ENCODE measurements around the gene ZNF775.
A peak's percentile ranks its signal among the peaks of the same experiment; 100 is the strongest.
"Not testable (repeated sequence)": the region's sequence is repeated elsewhere in the genome, so short reads cannot be mapped to it uniquely, and the experiment has no call there.

ZNF775 gene

DNA sequence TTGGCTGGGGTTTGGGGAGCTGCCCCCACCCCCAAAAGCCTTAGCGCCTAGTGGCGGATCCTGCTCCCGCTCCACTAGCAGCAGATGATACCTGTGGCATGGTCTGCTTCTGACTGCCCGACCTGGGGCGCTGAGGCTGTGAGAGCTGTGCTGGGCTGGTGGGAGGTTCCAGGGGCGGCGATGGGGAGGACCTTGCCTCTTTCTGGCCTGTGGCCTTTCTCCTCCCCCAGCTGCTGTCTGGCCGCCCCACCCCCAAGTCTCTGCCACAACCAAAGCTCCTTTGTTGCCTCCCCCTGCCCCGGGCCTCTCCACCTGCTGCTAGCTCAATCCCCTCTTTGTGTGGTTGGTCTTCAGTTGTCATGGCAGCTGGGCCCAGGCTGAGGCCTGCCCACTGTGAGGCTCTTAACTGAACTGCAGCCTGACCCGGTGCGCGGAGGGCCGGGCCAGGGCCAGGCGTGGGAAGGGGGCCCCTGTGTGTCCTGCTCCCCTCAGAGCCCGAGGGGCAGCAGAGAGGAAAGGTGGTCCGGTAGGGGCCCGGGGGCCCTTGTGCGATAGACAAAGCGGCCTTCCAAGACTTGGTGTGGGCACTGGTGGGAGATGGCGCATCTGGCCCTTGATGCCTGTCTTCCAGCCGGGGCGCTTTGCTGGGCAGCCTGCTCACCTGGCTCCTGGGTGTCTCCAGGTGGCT is 4.7 kb downstream of the ZNF775 start:
- no peak for DNase-seq

DNA sequence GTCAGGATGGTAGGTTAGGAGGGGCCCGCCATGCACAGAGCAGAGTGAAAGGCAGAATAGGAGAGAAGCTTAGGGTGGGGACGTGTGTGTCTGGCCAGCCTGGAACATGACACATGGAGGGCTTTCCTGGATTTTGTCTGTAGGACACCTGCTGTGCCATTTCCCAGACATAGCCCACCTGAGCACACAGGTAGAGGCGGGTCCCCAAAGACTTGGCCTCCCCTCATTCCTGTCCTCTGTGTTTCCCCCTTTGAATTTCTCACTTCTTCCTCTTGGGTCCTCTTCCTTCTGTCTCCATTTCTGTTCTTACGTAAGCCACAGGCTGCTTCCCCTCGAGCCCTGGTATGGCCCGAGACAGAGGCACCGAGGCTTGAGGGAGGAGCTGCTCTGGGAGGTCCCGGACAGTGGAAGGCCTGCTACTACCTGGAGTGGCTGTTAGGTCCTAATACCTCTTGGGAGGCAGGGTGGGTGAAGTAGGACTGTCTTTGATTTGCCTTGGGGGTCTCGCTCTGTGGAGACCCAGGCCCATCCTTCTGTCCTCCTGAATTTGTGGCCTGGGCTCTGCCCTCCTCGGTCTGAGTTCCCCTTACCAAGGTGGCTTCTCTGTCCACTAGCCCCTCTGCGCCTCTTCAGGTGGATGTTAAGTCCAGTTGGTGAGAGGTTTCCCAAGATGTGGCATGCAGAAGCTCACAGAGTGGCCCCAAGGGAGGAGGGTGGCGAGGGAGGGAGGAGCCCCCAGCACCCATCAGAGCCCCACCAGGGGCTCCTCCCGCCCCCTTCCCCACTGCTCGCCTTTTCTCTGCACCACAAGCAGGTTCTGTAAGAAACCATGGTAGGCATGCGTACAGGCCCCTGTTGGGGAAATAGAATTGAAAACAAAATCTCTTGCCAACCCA is 5.5 kb downstream of the ZNF775 start:
- DNase-seq: no peak

DNA sequence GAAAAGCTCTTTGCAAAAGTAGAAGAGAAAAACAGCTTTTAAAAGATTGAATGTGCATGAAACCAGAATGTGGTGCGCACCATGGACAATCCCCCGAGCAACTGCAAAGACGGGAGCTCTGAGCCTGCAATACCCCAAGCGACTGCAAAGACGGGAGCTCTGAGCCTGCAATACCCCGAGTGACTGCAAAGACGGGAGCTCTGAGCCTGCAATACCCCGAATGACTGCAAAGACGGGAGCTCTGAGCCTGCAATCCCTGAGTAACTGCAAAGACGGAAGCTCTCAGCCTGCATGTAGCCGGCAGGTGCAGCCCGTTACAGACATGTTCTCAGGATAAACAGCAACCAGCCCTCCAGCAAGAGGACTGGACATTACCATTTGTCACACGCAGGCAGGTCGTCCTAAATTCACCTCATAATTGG is 6.2 kb downstream of the ZNF775 start:
- no peak for DNase-seq

DNA sequence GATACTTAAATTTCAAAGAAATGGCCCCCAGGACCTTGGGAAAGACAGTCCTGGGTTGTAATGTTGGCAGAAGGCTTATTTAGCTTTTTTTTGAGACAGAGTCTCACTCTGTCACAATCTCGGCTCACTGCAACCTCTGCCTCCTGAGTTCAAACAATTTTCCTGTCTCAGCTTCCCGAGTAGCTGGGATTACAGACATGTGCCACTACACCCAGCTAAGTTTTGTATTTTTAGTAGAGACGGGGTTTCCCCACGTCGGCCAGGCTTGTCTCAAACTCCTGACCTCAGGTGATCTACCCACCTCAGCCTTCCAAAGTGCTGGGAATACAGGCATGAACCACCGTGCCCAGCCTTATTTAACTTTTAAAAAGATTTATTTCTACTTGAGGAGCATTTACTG is 6.8 kb downstream of the ZNF775 start:
- DNase-seq: not testable (repeated sequence)

DNA sequence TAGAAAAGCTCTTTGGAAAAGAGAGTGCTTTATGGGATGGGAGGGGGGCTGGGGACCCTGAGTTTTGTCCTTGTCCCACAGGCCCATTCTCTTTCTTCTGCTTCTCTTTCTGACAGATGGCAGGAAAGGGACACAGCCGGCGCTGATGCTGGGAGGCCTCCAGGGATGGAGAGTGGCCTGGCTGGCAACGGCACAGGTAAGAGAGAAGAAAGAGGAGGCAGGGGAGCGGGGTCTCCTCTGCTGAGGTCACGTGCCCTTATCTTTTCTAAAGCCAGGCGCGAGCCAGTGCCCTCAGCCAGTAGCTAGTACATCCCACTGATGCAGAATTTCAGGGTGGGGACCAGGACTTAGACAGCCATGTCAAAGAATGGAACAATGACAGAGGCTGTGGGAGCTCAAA is 9.2 kb downstream of the ZNF775 start:
- DNase-seq: no peak

DNA sequence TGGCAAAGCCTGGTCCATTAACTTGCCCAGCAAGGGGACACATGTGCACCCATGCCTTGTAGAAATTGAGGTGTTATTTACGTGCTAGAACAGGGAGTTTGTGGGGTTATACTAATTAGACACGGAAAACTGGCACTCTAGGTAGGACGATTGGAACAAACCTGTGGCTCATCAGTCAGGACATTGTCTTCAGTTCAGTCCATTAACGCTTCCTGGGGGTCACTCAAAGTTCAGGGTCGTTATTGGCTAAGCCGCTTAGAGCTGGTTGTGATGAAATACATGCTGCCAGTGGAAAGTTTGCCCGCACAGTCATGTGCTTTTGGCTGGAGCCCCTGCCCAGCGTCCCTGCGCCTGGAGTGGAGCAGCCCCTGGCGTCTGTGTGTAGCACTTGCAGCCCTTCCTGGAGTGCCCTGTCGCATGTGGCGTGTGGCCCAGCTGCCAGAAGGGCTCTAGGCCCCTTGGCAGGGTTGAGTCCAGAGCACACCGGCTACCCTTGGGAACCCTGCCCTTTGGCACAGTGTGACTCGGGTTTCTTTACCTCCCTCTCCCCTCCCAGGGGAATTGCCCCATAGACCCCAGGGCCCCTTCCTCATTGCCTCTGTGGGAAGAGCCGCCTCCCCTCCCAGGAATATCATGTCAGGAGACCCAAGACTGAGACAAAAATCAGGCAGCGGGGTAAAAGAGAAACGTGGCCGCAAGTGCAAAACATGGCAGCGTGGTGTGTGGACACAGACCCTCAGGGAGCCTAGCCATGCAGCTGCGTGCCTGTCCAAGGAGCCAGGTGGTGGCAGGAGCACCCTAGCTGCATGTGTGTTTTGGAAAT is 9.8 kb downstream of the ZNF775 start:
- no peak for DNase-seq

DNA sequence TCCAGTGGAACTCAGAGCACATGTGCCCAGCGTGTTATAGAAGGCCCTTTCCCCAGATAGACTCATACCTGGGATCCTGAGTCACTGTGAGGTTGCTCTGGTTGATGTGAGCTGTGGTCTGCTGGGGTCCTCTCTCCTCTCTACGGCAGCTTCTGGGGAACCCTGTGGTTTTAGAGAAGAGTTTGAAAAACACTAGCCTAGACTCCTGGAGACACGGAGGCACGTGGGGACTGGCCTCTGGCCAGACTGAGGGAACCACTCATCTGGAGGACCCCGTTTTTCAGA is 10.3 kb downstream of the ZNF775 start:
- DNase-seq: peak; percentile 38 to 46

DNA sequence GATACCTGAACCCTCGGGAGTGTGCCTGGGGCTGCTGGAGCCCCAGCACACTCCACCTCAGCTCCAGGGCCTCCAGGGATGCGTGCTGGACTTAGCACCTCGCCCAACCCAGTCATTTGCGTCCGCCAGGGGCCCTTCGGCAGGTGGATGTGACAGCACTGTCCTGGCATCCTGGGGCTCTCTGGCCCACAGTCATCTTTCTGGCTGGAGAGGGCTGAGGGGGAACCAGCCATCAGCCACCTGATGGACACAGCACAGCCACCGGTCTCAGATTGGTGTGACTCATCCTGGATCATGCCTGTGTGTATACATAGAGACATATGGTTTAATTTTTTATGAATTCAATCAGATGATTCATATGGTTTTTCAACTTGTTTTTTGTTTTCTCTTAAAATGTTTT is 11.1 kb downstream of the ZNF775 start:
- no peak for DNase-seq

DNA sequence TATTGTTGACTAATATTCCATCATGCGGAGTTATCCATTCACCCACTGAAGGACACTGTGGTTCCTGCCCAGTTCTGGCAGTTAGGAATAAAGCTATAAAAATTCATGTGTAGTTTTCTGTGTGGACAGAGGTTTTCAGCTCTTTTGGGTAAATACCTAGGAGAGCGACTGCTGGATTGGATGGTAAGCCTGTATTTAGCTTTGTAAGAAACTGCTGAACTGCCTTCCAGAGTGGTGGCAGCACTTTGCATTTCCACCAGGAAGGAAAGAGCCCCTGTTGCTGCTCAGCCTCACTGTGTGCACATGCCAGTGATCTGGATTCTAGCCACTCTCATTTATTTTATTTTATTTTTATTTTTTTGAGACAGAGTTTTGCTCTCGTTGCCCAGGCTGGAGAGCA is 14.2 kb downstream of the ZNF775 start:
- no peak for DNase-seq

DNA sequence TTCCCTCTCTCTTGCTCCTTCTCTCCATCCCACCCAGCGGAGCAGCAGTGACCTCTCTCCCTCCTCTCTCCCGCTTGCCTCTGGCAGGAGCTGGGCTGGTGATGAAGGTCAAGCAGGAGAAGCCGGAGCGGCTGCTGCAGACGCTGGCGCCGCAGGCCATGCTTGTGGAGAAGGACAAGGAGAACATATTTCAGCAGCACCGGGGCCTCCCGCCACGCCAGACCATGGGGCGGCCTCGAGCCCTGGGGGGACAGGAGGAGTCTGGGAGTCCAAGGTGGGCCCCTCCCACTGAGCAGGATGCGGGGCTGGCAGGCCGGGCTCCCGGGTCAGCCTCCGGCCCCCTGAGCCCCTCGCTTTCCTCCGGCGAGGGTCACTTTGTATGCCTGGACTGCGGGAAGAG is 17.3 kb downstream of the ZNF775 start:
- DNase-seq: no peak

DNA sequence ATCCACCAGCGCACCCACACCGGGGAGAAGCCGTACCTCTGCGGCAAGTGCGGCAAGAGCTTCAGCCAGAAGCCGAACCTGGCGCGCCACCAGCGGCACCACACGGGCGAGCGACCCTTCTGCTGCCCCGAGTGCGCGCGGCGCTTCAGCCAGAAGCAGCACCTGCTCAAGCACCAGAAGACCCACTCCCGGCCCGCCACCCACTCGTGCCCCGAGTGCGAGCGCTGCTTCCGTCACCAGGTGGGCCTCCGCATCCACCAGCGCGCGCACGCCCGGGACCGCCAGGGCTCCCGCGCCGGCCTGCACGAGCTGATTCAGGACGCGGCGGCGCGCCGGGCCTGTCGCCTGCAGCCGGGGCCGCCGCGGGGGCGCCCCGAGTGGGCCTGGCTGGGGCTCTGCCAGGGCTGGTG is 17.7 kb downstream of the ZNF775 start:
- DNase-seq: no peak

DNA sequence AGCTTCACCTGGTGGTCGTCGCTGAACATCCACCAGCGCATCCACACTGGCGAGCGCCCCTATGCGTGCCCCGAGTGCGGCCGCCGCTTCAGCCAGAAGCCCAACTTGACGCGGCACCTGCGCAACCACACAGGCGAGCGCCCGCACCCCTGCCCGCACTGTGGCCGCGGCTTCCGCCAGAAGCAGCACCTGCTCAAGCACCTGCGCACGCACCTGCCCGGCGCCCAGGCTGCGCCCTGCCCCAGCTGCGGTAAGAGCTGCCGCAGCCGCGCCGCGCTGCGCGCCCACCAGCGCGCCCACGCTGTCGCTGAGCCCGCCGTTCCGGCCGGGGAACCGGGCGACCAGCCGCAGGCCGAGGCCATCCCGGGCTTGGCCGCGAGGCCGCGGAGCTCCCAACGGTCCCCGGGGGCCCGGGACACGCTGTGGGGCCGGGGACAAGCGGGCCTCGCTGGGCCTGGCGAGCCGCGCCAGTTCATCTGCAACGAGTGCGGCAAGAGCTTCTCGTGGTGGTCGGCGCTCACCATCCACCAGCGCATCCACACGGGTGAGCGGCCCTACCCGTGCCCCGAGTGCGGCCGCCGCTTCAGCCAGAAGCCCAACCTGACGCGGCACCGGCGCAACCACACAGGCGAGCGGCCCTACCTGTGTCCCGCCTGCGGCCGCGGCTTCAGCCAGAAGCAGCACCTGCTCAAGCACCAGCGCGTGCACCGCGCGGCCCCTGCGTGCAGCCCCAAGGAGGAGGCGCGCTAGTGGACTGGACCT is 18.4 kb downstream of the ZNF775 start:
- DNase-seq: no peak

DNA sequence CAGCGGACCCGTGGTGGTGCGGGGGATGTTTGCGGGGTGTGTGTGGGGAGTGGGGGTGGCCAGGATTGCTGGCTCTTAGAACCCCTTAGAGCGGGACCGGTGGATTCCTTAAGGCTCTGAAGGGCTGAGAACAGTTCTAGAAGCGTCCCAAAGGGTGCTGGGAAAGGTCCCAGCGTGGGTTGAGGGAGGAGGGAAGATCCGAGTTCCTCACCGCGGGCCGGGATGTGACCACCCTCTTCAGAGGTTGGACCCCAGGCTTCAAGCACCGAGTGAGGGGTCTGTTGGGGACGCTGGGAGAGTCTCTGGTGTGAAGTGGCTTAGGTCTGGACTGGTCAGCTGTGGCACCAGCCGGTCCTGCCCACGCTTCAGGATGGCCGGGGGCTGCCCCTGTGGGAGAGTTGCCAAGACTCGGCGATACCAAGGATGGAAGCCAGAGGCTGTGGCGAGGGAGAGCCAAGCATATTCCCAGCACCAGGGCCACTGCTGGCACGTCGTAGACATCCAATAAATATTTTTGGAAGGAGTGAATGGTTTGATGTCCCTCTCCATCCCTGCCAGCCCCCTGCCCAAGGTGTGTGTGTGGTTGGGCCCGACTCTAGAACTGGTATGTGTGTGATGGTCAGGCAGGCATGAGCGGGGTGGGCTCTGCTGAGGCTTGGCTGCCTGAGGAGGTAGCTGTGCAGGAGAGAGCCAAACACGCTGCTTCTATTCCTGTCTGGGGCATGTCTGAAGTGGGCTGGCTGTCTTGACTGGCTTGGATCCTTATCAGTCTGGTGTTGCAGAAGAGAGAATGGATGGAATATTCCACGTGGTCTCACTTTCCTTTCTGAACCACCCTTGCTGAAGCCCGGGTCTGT is 19.2 kb downstream of the ZNF775 start:
- no peak for DNase-seq

DNA sequence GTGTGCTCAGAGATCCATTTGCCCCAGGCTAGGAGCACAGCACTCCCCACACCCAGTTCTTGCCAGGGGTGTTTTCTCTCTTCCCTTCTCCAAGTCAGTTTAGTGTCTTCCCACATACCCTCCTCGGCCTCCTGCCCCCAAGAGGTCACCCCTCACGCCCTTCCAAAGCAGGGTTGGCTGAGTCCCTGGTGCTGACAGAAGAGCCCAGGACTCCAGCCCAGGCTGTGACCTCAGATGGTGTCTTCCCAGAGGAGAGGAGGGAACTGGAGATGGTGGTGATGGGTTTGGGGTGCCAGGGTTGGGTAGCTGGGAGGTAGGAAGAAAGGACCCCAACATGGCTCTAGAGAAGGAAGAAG is 19.8 kb downstream of the ZNF775 start:
- DNase-seq: no peak

DNA sequence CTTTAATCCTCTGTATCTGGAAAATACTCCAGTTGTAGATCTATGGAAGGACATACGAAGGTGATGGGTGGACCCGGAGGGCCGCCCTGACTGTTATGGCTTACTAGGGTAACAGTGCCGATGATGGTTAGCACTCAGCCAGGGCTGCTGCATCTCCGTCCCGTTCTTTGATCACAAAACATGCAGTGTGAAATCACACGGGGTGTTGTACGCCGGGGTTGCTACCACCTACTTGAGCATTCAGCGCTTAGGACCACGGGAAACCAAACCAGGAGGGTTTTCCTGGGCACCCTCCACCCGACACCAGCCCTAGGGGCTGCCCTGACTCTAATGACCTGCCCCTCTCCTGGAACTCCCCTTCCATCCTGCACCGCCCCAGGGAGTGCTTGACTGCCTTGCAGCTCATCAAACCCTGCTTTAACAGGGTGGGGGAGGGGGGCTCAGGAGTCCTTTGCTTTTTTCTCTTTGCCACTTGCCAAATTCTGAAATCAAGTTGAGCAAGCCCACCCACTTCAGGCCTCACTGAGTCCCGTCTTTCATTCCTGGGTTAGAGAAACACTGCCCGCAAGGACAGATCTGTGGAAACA is 20.4 kb downstream of the ZNF775 start:
- no peak for DNase-seq

DNA sequence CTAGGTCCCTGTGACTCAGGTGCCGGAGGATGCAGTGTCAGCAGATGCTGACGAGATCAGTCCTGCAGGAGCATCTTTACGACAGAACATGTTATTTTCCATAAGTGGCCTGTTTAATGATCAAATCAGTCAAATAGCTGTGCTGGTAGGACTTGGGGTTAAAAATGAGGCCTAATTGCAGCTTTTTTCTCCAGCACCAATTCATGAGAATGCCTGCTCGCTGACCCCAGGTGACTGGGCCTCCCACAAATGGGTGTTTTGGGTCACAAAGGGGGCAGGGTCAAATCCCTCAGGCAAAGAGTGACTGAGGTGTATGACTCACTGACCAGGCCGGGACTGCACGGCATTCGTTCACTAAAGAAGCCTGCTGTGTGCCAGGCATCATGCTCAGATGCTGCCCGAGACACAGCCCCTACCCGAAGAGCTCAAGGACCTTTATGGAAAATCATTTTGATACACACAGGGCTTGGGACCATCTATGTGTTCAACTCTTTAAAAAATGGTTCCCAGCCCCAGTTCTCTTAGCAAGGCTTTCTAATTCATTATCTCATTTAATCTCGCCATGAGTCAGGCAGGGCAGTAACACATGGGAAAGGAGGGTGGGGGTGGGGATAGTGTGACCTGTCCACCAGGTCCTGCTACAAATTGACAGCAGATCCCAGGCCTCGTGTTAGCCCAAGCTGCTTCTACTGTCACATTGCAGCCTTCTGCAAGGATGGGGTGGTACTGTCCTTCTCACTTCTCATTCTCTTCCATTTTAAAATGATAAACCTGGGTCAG is 21.1 kb downstream of the ZNF775 start:
- peak in 1 of 2 experiments; percentile 34 for DNase-seq

DNA sequence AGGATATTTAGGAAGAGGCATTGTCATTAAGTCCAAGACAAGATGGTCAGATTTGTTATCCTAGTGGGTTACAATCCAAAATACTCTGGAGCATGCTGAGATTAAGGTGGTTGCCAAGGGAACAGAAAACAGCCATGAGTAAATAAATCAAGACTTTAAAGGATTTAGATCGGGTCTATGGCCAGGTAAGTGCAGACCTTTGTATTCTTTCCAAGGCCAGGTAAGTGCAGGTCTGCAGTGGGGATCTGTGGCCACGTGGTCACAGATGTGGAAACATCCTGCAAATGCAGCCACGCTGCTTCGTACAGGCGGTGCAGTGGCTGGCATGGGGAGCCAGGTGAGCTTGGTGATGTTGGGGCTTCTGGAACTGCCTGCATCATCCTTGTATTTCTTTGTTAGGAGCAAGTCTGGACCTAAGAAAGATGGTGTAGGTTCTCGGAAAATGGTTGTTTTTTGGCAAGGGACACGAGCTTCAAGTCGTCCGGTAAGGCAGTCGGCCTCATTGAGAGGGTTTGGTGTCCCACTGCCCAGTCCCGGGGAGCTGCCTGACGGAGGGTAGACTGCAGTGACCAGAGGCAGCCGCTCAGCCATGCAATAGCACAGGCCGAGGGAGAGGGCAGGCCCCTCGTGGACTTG is 21.8 kb downstream of the ZNF775 start:
- DNase-seq: no peak

DNA sequence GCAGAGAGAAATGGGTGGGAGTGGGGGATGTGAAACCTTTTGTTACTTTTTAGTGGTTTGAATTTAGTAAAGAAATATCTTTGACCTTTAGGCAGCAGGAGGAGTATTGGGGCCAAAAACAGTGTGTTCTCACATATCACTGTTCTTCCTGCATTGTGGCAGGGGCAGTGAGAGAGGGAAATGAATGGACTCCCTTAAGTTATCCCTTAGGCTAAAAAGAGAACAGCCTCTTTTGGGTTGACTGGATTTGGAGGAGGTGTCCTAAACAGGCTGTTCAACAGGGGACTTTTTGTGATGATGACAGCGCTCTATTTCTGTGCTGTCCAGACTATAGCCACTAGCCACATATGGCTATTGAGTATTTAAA is 22.3 kb downstream of the ZNF775 start:
- DNase-seq: no peak

DNA sequence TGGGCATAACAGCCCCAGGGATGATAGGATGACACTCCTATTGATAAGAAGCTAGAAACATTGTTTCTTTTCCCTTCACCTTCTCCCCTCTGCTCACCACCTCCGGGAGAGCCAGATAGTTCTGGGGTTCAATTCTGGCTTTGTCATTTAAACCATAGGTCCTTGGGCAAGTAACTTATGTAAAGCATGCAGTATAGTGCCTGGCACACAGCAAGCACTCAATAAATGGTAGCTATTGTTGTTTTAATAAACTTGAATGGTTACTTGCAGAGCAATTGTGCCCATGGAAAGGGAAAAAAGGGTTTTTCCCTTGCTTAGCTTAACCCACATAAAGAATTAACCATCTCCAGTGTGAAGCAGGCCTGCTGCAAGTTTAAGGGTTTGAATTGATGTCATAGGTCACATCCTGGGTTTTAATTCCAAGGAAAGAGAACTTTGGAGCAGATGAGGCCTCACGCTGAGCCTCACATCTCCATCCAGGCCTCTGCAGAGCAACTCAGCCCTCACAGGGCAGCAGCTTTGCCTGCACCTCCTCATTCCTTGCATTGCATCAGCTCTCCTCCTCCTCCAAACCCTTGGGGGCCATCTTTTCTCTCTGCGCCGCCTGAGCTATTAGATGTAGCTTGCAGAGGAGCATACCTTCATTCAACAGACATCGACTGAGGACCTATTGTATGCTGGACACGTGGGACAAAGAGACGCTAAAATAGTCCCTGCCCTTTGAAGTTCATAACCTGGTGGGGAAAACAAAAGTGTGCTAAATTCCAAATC is 22.9 kb downstream of the ZNF775 start:
- DNase-seq: no peak
